ENCODE data around the gene SLC30A4. TPM values are rescaled to one million over a fixed set of nuclear protein-coding genes. Genes with fewer than 3 reads are reported as not detected.

The SLC30A4 gene
- polyA plus RNA-seq, 1 donor (not counting 4 experiments of a cell fraction or from before 2014, with no cell fraction given), result 3.3 TPM

GRCh38 chr15:45546789-45547188 lies 24.2 kb upstream of the SLC30A4 start:
- H3K36me3 ChIP-seq (ENCODE audit: control insufficient read depth in 2 of 2, extremely low read depth in 1 of 2, insufficient read depth in 2 of 2, low read length in 2 of 2), result no peaks in the 10 kb centered on the region
- dilution Hi-C loops (cut with MboI; ENCODE audit: extremely low pct_ligation_motif_present, low sequenced_read_pairs), result no loop called here
- no peak for TF ChIP-seq CTCF (optimal IDR thresholded peaks at IDR 0.05 in 1 of 3, IDR thresholded peaks at IDR 0.05 in 1 of 3, conservative IDR thresholded peaks at IDR 0.05 in 1 of 3; ENCODE audit: extremely low read depth in 1 of 3, insufficient read depth in 2 of 3, low read length in 3 of 3)
- no peak for TF ChIP-seq EZH2 (IDR thresholded peaks at IDR 0.05; ENCODE audit: low read length)
- H3K79me2 ChIP-seq (ENCODE audit: control insufficient read depth, insufficient read depth, low read length), result no peaks in the 10 kb centered on the region
- no peak overlapping the region for H3K27ac ChIP-seq (ENCODE audit: control insufficient read depth, insufficient read depth, low read length)
- no peak overlapping the region for H3K4me3 ChIP-seq (ENCODE audit: control insufficient read depth in 2 of 3, extremely low read depth in 1 of 3, insufficient read depth in 2 of 3, low read depth in 1 of 3, low read length in 3 of 3)
- no peaks in the 10 kb centered on the region for H3K9me1 ChIP-seq (ENCODE audit: control insufficient read depth, extremely low read depth, insufficient read depth, low read length)
- no peak for FAIRE-seq
- no peaks in the 10 kb centered on the region for H4K20me1 ChIP-seq (ENCODE audit: control insufficient read depth, extremely low read depth, insufficient read depth, low read length)
- no peak for DNase-seq (ENCODE audit: low read depth, low spot score)
- no peak overlapping the region for H3K9ac ChIP-seq (ENCODE audit: control insufficient read depth, extremely low read depth, insufficient read depth, low read length)
- no peak overlapping the region for H3K4me2 ChIP-seq (ENCODE audit: control insufficient read depth, extremely low read depth, insufficient read depth, low read depth, low read length)
- peaks cover 10% of the 10 kb centered on the region for H3K4me1 ChIP-seq (ENCODE audit: control insufficient read depth, extremely low read depth, insufficient read depth, low read length)
- H3K9me3 ChIP-seq (ENCODE audit: control insufficient read depth, low read depth, low read length), result no peaks in the 10 kb centered on the region
- H2AFZ ChIP-seq (ENCODE audit: control insufficient read depth, low read length), result no peak overlapping the region
- no peaks in the 10 kb centered on the region for H3K27me3 ChIP-seq (ENCODE audit: control insufficient read depth, extremely low read depth, insufficient read depth, low read length)

GRCh38 chr15:45544266-45545023 lies 21.9 kb upstream of the SLC30A4 start:
- no peaks in the 10 kb centered on the region for H3K9me1 ChIP-seq (ENCODE audit: control insufficient read depth, extremely low read depth, insufficient read depth, low read length)
- no peaks in the 10 kb centered on the region for H3K36me3 ChIP-seq (ENCODE audit: control insufficient read depth in 2 of 2, extremely low read depth in 1 of 2, insufficient read depth in 2 of 2, low read length in 2 of 2)
- H3K27me3 ChIP-seq (ENCODE audit: control insufficient read depth, extremely low read depth, insufficient read depth, low read length), result no peaks in the 10 kb centered on the region
- dilution Hi-C loops (cut with MboI; ENCODE audit: extremely low pct_ligation_motif_present, low sequenced_read_pairs), result no loop called here
- H2AFZ ChIP-seq (ENCODE audit: control insufficient read depth, low read length), result no peak overlapping the region
- DNase-seq (ENCODE audit: low read depth, low spot score) (no peak), FAIRE-seq (no peak)
- no peaks in the 10 kb centered on the region for H4K20me1 ChIP-seq (ENCODE audit: control insufficient read depth, extremely low read depth, insufficient read depth, low read length)
- no peak overlapping the region for H3K9ac ChIP-seq (ENCODE audit: control insufficient read depth, extremely low read depth, insufficient read depth, low read length)
- H3K4me1 ChIP-seq (ENCODE audit: control insufficient read depth, extremely low read depth, insufficient read depth, low read length), result peaks cover under 1% of the 10 kb centered on the region
- no peak overlapping the region for H3K4me3 ChIP-seq (ENCODE audit: control insufficient read depth in 2 of 3, extremely low read depth in 1 of 3, insufficient read depth in 2 of 3, low read depth in 1 of 3, low read length in 3 of 3)
- no peaks in the 10 kb centered on the region for H3K79me2 ChIP-seq (ENCODE audit: control insufficient read depth, insufficient read depth, low read length)
- TF ChIP-seq CTCF (optimal IDR thresholded peaks at IDR 0.05 in 1 of 3, IDR thresholded peaks at IDR 0.05 in 1 of 3, conservative IDR thresholded peaks at IDR 0.05 in 1 of 3; ENCODE audit: extremely low read depth in 1 of 3, insufficient read depth in 2 of 3, low read length in 3 of 3), result no peak
- no peak overlapping the region for H3K4me2 ChIP-seq (ENCODE audit: control insufficient read depth, extremely low read depth, insufficient read depth, low read depth, low read length)
- H3K27ac ChIP-seq (ENCODE audit: control insufficient read depth, insufficient read depth, low read length), result no peak overlapping the region
- no peaks in the 10 kb centered on the region for H3K9me3 ChIP-seq (ENCODE audit: control insufficient read depth, low read depth, low read length)
